HG03066 (cell line): ENCODE measurements around the gene CEP72.
"Not testable (repeated sequence)": the region's sequence is repeated elsewhere in the genome, so short reads cannot be mapped to it uniquely, and the experiment has no call there.

Experiments
- ATAC-seq: cut with Tn5 transposase; IDR thresholded peaks from one replicate; pipeline ENCODE4 v1.9.1; 2021; ENCODE audit warnings: low read depth; ENCODE audit not compliant: unreplicated experiment

Gene CEP72

DNA sequence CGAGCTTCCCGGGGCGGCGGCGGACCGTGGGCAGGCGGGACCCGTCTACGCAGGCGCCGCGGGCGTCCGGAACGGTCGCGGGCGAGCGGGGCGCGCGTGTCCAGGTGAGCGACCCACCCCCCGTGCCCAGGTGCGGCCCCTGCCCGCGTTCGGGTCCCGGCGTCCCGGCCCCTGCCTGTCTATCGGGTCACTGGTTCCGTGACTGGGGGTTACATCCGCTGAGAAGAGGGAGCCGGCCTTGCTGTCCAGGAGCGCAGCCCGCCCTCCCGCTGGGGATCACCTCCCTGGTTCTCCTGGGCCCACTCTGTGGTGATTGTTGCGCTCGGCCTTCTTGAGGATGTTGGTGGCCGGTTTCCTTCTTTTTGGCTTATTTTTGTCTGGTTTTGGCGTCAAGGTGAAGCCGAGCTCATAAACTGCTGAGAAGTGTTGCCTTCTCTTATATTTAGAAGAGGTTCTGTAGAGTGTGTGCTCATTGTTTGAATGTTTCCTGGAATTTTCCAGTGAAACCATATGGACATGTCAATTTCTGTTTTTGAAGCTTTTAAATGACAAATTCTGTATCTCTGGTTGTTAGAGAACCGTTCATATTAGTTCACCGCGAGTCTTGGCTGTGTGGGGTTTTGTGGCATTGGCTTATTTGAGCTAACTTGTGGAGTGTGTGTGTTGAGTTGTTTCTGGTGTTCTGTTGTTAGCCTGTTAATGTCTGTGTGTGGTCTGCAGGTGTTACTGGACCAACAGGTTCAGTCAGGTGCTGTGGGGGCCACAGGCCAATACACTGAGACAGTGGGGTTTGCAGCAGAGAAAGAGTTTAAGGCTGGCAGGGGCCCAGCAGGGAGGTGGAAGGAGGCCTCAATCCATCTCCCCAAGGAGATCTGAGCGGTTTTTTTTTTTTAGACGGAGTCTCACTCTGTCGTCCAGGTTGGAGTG is 621 bp downstream of the CEP72 start:
- ATAC-seq, result peak; percentile 30

DNA sequence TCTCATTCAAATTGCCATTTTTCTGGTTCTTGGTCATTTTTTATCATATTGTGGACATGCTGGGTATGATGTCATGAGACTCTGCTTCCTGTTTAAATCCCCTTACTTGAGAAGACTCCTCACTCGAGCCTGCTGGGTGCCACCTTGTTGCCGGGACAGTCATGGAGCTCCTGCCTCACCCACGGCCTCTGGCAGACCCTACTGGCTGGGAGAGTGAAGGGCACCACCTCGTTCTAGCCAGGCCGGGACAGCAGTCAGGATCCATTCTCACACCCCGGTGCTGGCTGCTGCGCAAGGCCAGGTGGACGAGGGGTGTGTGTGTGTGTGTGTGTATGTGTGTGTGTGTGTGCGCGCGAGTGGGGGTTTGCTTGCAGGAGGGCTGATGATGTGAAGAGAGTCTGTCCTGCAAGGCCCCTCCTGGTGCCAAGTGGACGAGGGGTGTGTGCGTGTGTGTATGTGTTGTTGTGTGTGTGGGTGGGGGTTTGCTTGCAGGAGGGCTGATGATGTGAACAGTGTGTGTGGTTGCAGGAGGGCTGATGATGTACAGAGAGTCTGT is 4.4 kb downstream of the CEP72 start:
- ATAC-seq, result no peak

DNA sequence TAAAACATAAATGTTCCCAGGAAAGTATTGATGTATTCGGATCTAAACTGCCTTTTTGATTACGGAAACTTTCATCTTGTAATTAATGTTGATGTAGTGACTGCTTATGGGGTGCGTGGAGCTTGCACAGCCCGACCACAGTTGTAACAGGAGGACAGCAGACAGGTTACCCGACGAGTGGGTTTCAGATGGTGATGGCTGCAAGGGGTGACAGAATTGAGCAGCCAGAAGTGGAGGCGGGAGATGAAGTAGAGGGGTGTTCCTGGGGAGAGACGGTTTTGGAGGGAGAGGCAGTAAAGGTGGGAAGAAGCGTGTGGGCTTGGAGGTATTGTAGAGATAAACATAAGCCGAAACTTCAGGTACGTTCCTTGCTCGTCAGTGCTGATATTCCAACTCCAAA is 5.8 kb downstream of the CEP72 start:
- ATAC-seq, result no peak

DNA sequence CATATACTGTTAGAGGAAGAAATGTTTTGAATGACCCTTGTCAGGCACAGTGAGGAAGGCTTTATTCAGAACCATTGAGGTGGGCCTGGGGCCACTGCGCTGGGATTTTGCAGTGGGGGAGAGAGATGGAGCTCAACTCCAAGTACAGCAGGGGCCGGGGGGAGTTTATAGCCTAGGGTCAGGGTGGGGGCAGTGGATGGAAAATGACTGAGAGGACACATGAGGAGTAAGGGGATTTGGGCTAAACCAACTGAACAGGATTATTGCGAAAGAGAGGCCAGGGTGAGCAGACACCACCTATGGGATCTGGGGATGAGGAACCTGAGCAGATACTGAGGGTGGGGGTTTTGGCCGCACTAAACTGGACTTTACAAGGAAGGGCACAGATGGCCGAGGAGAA is 6.3 kb downstream of the CEP72 start:
- no peak for ATAC-seq

DNA sequence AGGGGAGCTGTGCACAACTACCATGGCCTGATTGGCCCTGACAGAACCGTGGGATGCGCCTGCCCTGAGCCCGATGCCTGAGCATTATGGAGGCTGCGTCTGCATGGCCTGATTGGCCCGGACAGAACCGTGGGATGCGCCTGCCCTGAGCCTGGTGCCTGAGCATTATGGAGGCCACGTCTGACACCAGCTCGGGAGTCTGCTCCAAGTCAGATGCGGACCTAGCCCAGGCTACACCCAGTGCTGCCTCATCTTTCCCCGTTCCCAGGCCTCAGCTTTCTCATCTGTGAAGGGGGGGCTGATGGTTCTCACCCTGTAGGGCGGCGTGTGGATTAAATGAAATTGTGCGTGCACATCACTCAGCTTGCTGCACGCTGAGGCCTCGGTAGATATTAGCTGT is 7.3 kb downstream of the CEP72 start:
- ATAC-seq, result no peak

DNA sequence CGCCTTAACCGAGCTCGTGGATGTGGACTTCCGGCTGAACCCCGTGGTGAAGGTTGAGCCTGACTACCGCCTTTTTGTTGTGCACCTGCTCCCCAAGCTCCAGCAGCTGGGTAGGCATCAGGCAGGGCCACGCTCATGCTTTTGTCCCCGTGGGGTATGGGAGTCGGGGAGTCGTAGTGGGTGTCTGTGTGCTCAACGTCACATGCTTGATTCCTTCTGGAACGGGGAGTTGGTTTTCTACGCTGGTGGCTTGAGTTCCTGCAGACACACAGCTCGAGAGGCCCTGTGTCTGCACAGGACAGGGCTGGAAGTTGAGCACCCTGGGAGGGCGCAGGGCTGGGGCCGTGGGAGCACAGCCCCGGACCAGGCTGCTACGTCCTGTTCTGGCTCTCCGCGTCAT is 8.0 kb downstream of the CEP72 start:
- ATAC-seq, result no peak

DNA sequence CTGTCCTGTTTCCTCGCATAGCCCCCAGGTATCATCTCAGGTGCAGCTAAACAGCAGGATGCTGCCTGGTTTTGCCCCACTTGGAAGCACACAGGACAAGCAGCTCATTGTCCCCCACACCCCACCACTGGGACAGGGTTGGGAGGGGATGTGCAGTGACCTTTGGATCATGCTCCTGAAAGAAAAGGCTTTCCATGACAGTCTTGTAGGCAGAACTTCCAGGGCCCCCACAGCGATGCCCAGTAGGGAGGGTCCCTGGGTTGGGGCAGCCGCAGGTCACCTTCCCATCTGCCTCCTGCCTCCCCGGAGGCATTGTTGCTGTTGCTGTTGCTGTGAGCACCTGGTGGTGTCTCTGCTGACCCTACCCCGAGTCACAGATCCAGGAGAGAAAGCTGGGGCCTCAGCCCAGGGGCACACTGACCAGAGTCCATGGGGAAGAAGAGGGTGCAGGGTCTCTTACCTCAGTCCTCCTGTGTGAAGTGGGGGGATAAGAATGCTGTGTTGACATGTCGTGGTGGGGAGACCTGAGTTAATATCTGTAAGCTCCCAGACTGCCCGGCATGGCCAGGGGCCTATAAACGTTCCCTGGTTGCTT is 8.5 kb downstream of the CEP72 start:
- no peak for ATAC-seq

DNA sequence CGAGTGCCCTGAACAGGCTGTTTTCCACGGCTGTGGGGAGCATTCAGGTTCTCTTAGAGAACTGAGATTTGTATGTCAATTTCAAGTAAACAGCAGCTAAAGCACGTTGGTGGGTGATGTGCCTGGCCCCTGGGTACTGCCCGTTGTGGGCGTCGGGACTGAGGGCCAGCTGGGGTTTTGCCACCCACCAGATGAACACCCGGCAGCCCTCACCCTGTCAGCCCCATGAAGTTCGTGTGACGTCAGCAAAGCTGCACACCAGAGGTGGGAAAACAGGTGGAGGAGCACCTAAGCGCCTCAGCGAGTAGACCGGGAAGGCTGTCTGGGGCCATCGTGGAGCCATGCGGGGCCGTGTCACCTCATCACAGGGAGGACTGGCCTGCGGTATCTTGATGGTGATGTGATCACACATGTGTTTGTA is 9.2 kb downstream of the CEP72 start:
- no peak for ATAC-seq

DNA sequence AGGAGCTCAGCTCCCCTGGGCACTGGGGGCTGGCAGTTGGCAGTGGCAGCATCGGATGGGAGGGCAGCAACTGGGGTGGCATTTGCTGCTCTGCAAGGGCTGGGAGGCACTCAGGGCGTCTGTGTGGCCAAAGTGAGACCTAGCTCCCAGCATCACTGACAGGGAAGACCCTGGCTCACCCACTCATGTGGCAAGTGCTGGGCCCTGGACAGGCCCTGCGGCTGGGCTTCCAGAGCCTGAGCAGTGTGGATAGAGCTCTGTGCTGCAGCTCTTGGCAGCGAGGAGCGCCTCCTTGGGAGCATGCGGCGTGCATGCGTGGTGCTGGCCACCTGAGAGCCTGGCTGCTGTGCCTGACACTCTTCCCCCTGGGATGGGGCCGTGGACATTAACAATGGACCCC is 10.2 kb downstream of the CEP72 start:
- ATAC-seq, result no peak

DNA sequence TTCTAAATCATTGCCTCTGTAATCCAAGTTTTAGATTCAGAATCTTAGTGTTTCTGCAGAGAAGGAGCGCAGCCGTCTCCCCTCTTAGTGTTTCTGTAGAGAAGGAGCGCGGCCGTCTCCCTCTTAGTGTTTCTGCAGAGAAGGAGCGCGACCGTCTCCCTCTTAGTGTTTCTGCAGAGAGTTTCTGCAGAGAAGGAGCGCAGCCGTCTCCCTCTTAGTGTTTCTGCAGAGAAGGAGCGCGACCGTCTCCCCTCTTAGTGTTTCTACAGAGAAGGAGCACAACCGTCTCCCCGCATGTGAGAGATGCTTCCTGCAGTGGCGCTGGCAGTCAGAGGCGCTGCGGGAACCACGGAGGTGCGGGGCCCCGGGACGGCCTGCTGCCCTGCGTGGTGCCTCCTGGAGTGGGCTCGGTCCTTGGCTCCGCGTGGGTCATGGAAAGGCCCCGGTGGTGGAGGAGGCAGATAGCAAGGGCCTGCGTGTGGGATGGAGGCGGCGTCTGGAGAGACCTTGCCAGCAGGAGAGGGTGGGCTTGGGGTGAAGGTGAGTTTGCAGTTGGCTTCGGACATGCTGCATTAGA is 10.9 kb downstream of the CEP72 start:
- no peak for ATAC-seq

DNA sequence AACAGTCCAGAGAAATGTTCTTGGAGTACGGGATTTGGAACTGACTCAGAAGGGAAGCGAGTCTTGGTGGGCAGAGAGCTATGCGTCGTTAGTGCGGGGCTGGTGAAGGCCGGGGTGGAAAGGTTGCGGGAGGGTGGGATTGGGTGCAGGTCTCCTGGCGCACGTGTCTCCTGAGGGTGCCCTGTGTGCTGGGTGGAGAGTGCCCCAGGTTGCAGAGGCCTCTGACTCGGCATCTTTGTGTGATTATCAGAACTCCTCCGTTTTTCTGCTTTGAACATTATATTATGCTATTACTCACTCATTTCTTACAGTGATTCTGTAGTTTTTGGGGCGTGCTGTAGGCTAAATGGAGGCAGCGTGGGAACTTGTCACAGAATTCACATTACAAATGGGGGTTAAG is 11.4 kb downstream of the CEP72 start:
- ATAC-seq, result no peak

DNA sequence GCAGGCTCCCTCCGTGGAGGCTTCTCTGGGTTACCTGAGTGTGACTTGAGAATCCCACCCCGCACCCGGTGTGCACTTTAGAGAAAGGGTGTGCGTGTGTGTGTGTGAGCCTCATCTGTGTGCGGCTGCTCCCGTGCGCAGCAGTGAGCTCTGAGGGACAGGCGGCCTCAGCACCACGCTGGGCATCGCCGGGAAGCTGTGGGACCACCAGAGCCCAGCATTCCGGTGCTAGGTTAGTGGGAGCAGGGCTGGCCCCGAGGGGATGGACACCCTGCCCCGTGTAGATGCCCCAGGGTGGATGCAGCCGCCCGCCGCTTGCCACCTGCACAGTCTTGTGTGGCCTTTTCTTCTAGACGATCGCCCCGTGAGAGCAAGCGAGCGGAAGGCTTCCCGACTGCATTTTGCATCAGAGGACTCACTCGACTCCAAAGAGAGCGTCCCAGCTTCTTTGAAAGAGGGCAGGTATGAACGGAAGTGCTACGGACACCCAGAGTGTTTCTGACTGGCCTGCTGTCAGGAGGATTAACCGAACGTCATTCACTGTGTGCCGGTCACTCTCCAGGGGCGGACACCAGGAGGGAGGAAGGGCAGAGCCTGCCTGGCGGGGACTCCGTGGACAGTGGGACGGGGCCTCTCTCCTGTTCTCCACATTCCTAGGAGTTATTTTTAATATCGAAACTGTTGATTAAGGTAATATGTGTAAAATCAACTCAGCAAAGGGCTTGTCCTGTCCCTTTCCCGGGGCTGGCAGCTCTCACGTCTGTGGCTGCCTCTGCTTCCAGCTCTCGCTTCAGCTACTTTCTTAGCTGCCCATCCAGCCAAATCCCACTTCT is 12.2 kb downstream of the CEP72 start:
- no peak for ATAC-seq

DNA sequence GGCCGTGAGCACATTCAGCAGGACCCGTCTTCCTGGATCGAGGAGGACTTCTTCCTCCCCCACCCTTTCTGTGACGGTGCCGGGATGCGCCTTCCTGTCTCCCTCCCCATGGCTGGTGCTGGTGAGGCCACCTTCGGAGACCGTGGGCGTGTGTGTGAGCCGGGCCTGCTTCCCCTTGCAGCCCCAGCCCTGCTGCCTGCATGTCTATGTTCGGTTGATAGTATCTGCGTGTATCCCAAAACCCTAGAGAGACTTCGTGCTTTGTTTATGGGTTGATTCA is 12.8 kb downstream of the CEP72 start:
- ATAC-seq, result no peak

DNA sequence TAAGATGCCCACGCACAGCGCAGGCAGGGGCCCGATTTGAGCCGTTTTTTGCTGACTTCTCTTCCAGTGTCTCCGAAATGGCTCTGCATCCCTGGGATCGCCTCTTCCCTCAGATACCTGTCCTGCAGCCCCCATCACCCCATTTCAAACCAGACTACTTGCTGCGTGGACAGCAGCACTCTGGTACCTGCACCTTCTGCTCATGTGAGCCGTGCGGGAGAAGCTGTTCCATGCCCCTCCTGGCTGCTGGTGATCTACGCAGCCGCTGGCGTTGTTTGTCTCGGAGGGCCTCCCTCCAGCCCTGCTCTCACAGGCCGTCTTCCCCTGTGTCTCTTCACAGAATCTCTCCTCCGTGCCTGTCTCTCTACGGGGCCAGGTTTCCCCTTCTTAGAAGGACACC is 13.4 kb downstream of the CEP72 start:
- ATAC-seq, result no peak

DNA sequence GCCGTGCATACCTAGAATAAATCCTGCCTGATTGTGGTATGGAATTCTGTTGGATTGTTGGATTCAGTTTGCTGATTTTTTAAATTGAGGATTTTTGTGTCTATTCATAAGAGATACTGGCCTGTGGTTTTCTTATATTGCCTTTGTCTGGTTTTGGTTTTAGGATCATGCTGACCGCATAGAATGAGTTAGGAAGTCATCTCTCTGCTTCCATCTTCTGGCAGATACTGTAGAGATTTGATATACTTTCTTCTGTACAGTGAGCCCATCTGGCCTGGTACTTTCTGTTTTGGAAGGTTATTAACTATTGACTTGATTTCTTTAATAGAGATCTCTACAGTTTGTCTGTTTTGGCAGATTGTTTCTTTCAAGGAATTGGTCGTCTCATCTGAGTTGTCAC is 14.7 kb downstream of the CEP72 start:
- ATAC-seq, result no peak

DNA sequence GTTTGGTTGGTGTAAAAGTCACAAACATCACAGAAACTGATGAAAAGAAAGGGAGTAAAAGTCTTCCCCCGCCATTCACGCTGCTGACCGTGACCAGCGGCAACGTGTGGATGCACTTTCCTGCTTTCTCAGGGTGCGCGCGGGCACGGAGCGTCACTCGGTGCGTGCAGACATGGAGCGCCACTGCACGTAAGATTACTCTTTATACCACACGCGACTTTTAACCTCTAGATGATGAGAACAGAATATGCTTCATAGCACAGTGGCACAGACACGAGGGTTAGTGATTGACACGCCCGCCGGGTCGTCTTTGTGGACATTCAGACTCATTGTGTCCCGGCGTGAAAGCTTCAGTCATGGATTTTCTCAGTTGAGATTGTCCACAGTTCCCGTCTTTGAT is 15.7 kb downstream of the CEP72 start:
- no peak for ATAC-seq

DNA sequence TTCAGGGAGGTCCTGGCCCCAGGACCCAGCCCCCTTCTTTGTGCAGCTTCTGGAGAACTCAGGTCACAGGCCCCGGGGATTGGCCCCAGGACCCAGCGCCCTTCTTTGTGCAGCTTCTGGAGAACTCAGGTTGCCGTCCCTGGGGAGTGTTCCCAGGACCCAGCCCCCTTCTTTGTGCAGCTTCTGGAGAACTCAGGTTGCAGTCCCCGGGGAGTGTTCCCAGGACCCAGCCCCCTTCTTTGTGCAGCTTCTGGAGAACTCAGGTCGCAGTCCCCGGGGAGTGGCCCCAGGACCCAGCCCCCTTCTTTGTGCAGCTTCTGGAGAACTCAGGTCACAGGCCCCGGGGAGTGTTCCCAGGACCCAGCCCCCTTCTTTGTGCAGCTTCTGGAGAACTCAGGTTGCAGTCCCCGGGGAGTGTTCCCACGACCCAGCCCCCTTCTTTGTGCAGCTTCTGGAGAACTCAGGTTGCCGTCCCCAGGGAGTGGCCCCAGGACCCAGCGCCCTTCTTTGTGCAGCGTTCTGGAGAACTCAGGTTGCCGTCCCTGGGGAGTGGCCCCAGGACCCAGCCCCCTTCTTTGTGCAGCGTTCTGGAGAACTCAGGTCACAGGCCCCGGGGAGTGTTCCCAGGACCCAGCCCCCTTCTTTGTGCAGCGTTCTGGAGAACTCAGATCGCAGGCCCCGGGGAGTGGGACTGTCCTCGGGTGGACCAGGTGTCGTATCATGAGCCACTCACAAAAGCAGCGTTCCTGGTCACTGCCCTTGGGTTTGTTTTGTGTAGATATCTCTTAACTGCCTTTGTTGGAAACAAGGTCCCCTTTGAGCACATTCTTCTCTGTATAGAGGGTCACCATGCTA is 16.4 kb downstream of the CEP72 start:
- not testable (repeated sequence) for ATAC-seq

DNA sequence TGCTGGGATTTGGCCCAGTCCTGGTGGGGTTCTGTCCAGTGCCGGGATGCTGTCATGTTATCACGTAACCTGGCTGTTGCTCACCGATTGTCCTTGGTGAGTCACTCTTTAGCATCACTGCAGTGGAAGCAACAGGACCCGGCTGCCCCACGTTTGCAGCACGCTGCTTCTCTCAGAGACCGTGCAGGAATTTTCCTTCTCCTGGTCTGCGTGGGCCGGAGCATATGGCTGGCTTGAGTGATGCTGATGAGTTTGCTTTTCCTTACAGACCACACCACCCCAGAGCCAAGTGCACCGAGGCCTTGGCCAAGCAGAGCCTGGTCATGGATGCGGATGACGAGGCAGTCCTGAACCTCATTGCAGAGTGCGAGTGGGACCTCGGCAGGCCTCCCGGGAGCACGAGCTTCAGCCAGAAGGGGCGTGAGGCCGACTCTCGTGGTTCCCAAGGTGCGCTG is 21.4 kb downstream of the CEP72 start:
- no peak for ATAC-seq

DNA sequence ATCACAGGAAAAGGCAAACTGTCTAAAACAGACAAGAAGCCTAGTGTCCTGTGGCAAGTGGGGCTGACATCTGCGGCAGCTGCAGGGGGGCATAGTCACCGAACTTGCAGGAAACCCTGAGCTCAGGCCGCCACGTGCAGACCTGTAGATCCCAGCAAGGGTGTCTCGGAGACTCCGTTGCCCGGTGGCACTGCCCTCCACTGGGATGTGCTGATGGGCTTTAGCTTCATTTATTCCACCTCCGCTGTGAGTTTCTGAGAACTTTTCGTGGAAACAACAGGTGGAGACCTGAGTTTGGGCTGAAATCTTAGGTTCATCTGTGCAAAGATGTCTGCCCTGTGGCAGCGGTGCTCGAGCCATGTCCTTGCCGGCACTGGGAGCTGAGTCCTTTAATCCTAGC is 22.1 kb downstream of the CEP72 start:
- no peak for ATAC-seq
